Neural cell (in vitro differentiated cells): ENCODE data around the gene KLHL30.

Experiments used
- EP300 ChIP-seq: fragments of 450-650 bp; conservative IDR thresholded peaks from 2 replicates; pipeline ENCODE4 v1.6.1; 2014; ENCODE audit warnings: antibody characterized with exemption, mild to moderate bottlenecking, moderate library complexity; ENCODE audit not compliant: poor library complexity, severe bottlenecking
- EZH2 ChIP-seq: fragments of 200-600, 300-800 bp; shearing (Covaris generic), sonication (generic); IDR thresholded peaks from 2 replicates; pipeline ENCODE4 v1.6.1; 2014; ENCODE audit warnings: antibody characterized with exemption, low read length, borderline replicate concordance, mild to moderate bottlenecking; ENCODE audit not compliant: insufficient read depth, poor library complexity, severe bottlenecking
- POLR2AphosphoS5 ChIP-seq: IDR thresholded peaks from 2 replicates; pipeline ENCODE4 v1.6.1; 2012
- SMC3 ChIP-seq: fragments of 450-650 bp; conservative IDR thresholded peaks from 2 replicates; pipeline ENCODE4 v1.6.1; 2014; ENCODE audit warnings: antibody characterized with exemption, mild to moderate bottlenecking, moderate library complexity; ENCODE audit not compliant: poor library complexity
- TF ChIP-seq, protein P1 (sequence below): fragments of 450-650 bp; IDR thresholded peaks from 2 replicates; pipeline ENCODE4 v1.5.1; 2014; ENCODE audit warnings: antibody characterized with exemption, mild to moderate bottlenecking, moderate library complexity; ENCODE audit not compliant: poor library complexity, severe bottlenecking

- TF ChIP-seq EZH2 (no peak), POLR2AphosphoS5 (no peak), SMC3 (no peak), EP300 (no peak)
- TF ChIP-seq, protein P1, sequence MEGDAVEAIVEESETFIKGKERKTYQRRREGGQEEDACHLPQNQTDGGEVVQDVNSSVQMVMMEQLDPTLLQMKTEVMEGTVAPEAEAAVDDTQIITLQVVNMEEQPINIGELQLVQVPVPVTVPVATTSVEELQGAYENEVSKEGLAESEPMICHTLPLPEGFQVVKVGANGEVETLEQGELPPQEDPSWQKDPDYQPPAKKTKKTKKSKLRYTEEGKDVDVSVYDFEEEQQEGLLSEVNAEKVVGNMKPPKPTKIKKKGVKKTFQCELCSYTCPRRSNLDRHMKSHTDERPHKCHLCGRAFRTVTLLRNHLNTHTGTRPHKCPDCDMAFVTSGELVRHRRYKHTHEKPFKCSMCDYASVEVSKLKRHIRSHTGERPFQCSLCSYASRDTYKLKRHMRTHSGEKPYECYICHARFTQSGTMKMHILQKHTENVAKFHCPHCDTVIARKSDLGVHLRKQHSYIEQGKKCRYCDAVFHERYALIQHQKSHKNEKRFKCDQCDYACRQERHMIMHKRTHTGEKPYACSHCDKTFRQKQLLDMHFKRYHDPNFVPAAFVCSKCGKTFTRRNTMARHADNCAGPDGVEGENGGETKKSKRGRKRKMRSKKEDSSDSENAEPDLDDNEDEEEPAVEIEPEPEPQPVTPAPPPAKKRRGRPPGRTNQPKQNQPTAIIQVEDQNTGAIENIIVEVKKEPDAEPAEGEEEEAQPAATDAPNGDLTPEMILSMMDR: no peak
Observed at GRCh38 chr2:238142382-238143205, 4.1 kb downstream of the KLHL30 start.
